Measurements from ENCODE around the gene EDDM3A.

The EDDM3A gene

GRCh38 chr14:20760950-20761349, 15.3 kb downstream of the EDDM3A start:
- no peak for TF ChIP-seq CTCF (IDR thresholded peaks at IDR 0.05; ENCODE audit: insufficient read depth, low read depth, low read length, missing control alignments)
- DNase-seq (ENCODE audit: low read depth) = peak; percentile 44

GRCh38 chr14:20768593-20768892, 22.9 kb downstream of the EDDM3A start:
- DNase-seq (ENCODE audit: low read depth) = no peak

More at GRCh38 chr14:20760950-20761349, 15.3 kb downstream of the EDDM3A start:
- H3K4me3 ChIP-seq (ENCODE audit: low read depth, low read length) = no peak overlapping the region

GRCh38 chr14:20769421-20769820, 23.7 kb downstream of the EDDM3A start:
- H3K4me3 ChIP-seq (ENCODE audit: low read depth, low read length) = no peak overlapping the region
- no peak for DNase-seq (ENCODE audit: low read depth)
- no peak for TF ChIP-seq CTCF (IDR thresholded peaks at IDR 0.05; ENCODE audit: insufficient read depth, low read depth, low read length, missing control alignments)

More at GRCh38 chr14:20768593-20768892, 22.9 kb downstream of the EDDM3A start:
- no peak overlapping the region for H3K4me3 ChIP-seq (ENCODE audit: low read depth, low read length)
- no peak for TF ChIP-seq CTCF (IDR thresholded peaks at IDR 0.05; ENCODE audit: insufficient read depth, low read depth, low read length, missing control alignments)

GRCh38 chr14:20772650-20773049, 27.0 kb downstream of the EDDM3A start:
- H3K4me3 ChIP-seq (ENCODE audit: low read depth, low read length) = no peak overlapping the region
- no peak for DNase-seq (ENCODE audit: low read depth)
- no peak for TF ChIP-seq CTCF (IDR thresholded peaks at IDR 0.05; ENCODE audit: insufficient read depth, low read depth, low read length, missing control alignments)

GRCh38 chr14:20774258-20774824, 28.7 kb downstream of the EDDM3A start:
- no peak overlapping the region for H3K4me3 ChIP-seq (ENCODE audit: low read depth, low read length)
- no peak for DNase-seq (ENCODE audit: low read depth)
- TF ChIP-seq CTCF (IDR thresholded peaks at IDR 0.05; ENCODE audit: insufficient read depth, low read depth, low read length, missing control alignments) = no peak

- no peak for DNase-seq (ENCODE audit: low read depth)
- H3K4me3 ChIP-seq (ENCODE audit: low read depth, low read length) = no peak overlapping the region
- TF ChIP-seq CTCF (IDR thresholded peaks at IDR 0.05; ENCODE audit: insufficient read depth, low read depth, low read length, missing control alignments) = no peak
These were observed 29.4 kb downstream of the EDDM3A start for GRCh38 chr14:20775043-20775442.

- no peak for TF ChIP-seq CTCF (IDR thresholded peaks at IDR 0.05; ENCODE audit: insufficient read depth, low read depth, low read length, missing control alignments)
- H3K4me3 ChIP-seq (ENCODE audit: low read depth, low read length) = no peak overlapping the region
- no peak for DNase-seq (ENCODE audit: low read depth)
These were observed 30.2 kb downstream of the EDDM3A start for GRCh38 chr14:20775901-20776300.
